Measurements from ENCODE around the gene SH3PXD2A. TPM values are rescaled to one million over a fixed set of nuclear protein-coding genes. Genes with fewer than 3 reads are reported as not detected.

Gene SH3PXD2A
- total RNA-seq, 1 experiment from 2014 or later = 5.4 TPM

- peaks cover 8% of the 10 kb centered on the region; the same call in 1 of the 2 replicates for H3K4me1 ChIP-seq
- no peak overlapping the region for H3K4me3 ChIP-seq
- DNase-seq = peak; percentile 62 to 89
- no peaks in the 10 kb centered on the region for H3K27me3 ChIP-seq
- H3K27ac ChIP-seq = no peak overlapping the region
- no peaks in the 10 kb centered on the region for H3K9me3 ChIP-seq (replicated peaks)
- no peaks in the 10 kb centered on the region; the same call in 1 of the 2 replicates for H3K36me3 ChIP-seq
Observed at GRCh38 chr10:103859161-103860086, 4.0 kb upstream of the SH3PXD2A start.

- H3K4me1 ChIP-seq = peaks cover 8% of the 10 kb centered on the region; the same call in 1 of the 2 replicates
- no peak overlapping the region for H3K4me3 ChIP-seq
- no peak for DNase-seq
- no peaks in the 10 kb centered on the region for H3K27me3 ChIP-seq
- no peaks in the 10 kb centered on the region for H3K9me3 ChIP-seq (replicated peaks)
- H3K27ac ChIP-seq = no peak overlapping the region
- no peaks in the 10 kb centered on the region; the same call in 1 of the 2 replicates for H3K36me3 ChIP-seq
Observed at GRCh38 chr10:103858360-103858759, 3.0 kb upstream of the SH3PXD2A start.

GRCh38 chr10:103856797-103857170 is 1.4 kb upstream of the SH3PXD2A start:
- no peaks in the 10 kb centered on the region for H3K9me3 ChIP-seq (replicated peaks)
- H3K27me3 ChIP-seq = no peaks in the 10 kb centered on the region
- no peaks in the 10 kb centered on the region for H3K36me3 ChIP-seq
- no peak overlapping the region for H3K4me3 ChIP-seq
- H3K27ac ChIP-seq = no peak overlapping the region
- DNase-seq = peak; percentile 50 to 77
- H3K4me1 ChIP-seq = peaks cover 8% of the 10 kb centered on the region; the same call in 1 of the 2 replicates

- Histone ChIP-seq H3K9me3 (replicated peaks) (no peaks in the 10 kb centered on the region), H3K36me3 (no peaks in the 10 kb centered on the region), H3K4me1 (peaks cover 8% of the 10 kb centered on the region; the same call in 1 of the 2 replicates), H3K4me3 (peak overlapping the region; percentile 76), H3K27ac (no peak overlapping the region), H3K27me3 (no peaks in the 10 kb centered on the region)
- no peak for DNase-seq
Observed at GRCh38 chr10:103855852-103856796, 748 bp upstream of the SH3PXD2A start.

GRCh38 chr10:103854686-103855391 is 537 bp downstream of the SH3PXD2A start:
- no peaks in the 10 kb centered on the region for H3K36me3 ChIP-seq
- peak overlapping the region; percentile 76 for H3K4me3 ChIP-seq
- no peaks in the 10 kb centered on the region for H3K27me3 ChIP-seq
- H3K27ac ChIP-seq = peak overlapping the region; percentile 34; the same call in 1 of the 2 replicates
- peaks cover 19% of the 10 kb centered on the region for H3K4me1 ChIP-seq
- H3K9me3 ChIP-seq (replicated peaks) = no peaks in the 10 kb centered on the region
- DNase-seq = peak; percentile 53 to 59

GRCh38 chr10:103854265-103854685 is 1.1 kb downstream of the SH3PXD2A start:
- Histone ChIP-seq H3K36me3 (no peaks in the 10 kb centered on the region), H3K4me3 (peak overlapping the region; percentile 76), H3K4me1 (peaks cover 24% of the 10 kb centered on the region), H3K27ac (no peak overlapping the region; the same call in 1 of the 2 replicates), H3K9me3 (replicated peaks) (no peaks in the 10 kb centered on the region), H3K27me3 (no peaks in the 10 kb centered on the region)
- DNase-seq = peak in 1 of 2 experiments; percentile 49

GRCh38 chr10:103853428-103854264 is 1.7 kb downstream of the SH3PXD2A start:
- H3K4me3 ChIP-seq = peak overlapping the region; percentile 76
- DNase-seq = no peak
- peaks cover 25% of the 10 kb centered on the region for H3K4me1 ChIP-seq

GRCh38 chr10:103852856-103853255 is 2.5 kb downstream of the SH3PXD2A start:
- Histone ChIP-seq H3K27me3 (no peaks in the 10 kb centered on the region), H3K4me1 (peaks cover 25% of the 10 kb centered on the region), H3K4me3 (no peak overlapping the region), H3K27ac (no peak overlapping the region), H3K9me3 (replicated peaks) (no peaks in the 10 kb centered on the region), H3K36me3 (no peaks in the 10 kb centered on the region)
- DNase-seq = no peak

More at GRCh38 chr10:103853428-103854264, 1.7 kb downstream of the SH3PXD2A start:
- Histone ChIP-seq H3K36me3 (no peaks in the 10 kb centered on the region), H3K27me3 (no peaks in the 10 kb centered on the region), H3K27ac (no peak overlapping the region), H3K9me3 (replicated peaks) (no peaks in the 10 kb centered on the region)

GRCh38 chr10:103852189-103852711 is 3.1 kb downstream of the SH3PXD2A start:
- DNase-seq = no peak
- Histone ChIP-seq H3K4me1 (peaks cover 25% of the 10 kb centered on the region), H3K27me3 (no peaks in the 10 kb centered on the region), H3K9me3 (replicated peaks) (no peaks in the 10 kb centered on the region), H3K4me3 (no peak overlapping the region), H3K36me3 (no peaks in the 10 kb centered on the region), H3K27ac (no peak overlapping the region)

GRCh38 chr10:103851261-103851660 is 4.1 kb downstream of the SH3PXD2A start:
- H3K4me1 ChIP-seq = peaks cover 19% of the 10 kb centered on the region
- no peak overlapping the region for H3K4me3 ChIP-seq
- H3K9me3 ChIP-seq (replicated peaks) = no peaks in the 10 kb centered on the region
- no peaks in the 10 kb centered on the region for H3K27me3 ChIP-seq
- H3K27ac ChIP-seq = no peak overlapping the region
- DNase-seq = no peak
- no peaks in the 10 kb centered on the region for H3K36me3 ChIP-seq

- H3K9me3 ChIP-seq (replicated peaks) = no peaks in the 10 kb centered on the region
- no peaks in the 10 kb centered on the region for H3K27me3 ChIP-seq
- H3K4me3 ChIP-seq = peak overlapping the region; percentile 12
- H3K36me3 ChIP-seq = no peaks in the 10 kb centered on the region
- peak; percentile 71 to 78 for DNase-seq
- H3K27ac ChIP-seq = peak overlapping the region; percentile 77
- peaks cover 17% of the 10 kb centered on the region for H3K4me1 ChIP-seq
Observed at GRCh38 chr10:103850572-103850895, 4.8 kb downstream of the SH3PXD2A start.

- DNase-seq = peak; percentile 45 to 69
- H3K27me3 ChIP-seq = no peaks in the 10 kb centered on the region
- H3K36me3 ChIP-seq = no peaks in the 10 kb centered on the region
- peak overlapping the region; percentile 12 for H3K4me3 ChIP-seq
- no peaks in the 10 kb centered on the region for H3K9me3 ChIP-seq (replicated peaks)
- peak overlapping the region; percentile 77 for H3K27ac ChIP-seq
- H3K4me1 ChIP-seq = peaks cover 17% of the 10 kb centered on the region
Observed at GRCh38 chr10:103849880-103850571, 5.3 kb downstream of the SH3PXD2A start.
